Heart right ventricle (tissue), 16 donors: Measurements from ENCODE around the gene BTLA. TPM values are rescaled to one million over a fixed set of nuclear protein-coding genes. Genes with fewer than 3 reads are reported as not detected.

Source experiments
- ATAC-seq, 8 donors: fragments of 200-7000 bp; cut with Tn5 transposase; one replicate each; pipeline ENCODE4 v1.9.1; 2020; ENCODE audit warnings: mild to moderate bottlenecking in 8 of 8, moderate library complexity in 8 of 8, moderate number of reproducible peaks in 1 of 8
- DNase-seq, 2 donors: peaks; one replicate each; pipeline ENCODE4 v3.0.0-alpha.2; 2020
- H3K27ac ChIP-seq, 10 donors: fragments of 200-600 bp; sonication (generic) in 2 of 10; one replicate each; pipeline versions ENCODE4 v1.5.0 to v1.8.0; 2020 to 2022; ENCODE audit warnings: mild to moderate bottlenecking in 3 of 10
- H3K27me3 ChIP-seq, 7 donors: fragments of 200-600 bp; one replicate each; pipeline ENCODE4 v1.8.0; 2021 to 2022; ENCODE audit warnings: mild to moderate bottlenecking in 2 of 7
- H3K36me3 ChIP-seq, 9 donors: fragments of 200-600 bp; sonication (generic) in 1 of 9; one replicate each; pipeline versions ENCODE4 v1.5.0 to v1.8.0; 2020 to 2022; ENCODE audit warnings: mild to moderate bottlenecking in 2 of 9
- H3K4me1 ChIP-seq, 9 donors: fragments of 200-600 bp; sonication (generic) in 1 of 9; one replicate each; pipeline versions ENCODE4 v1.5.0 to v1.8.0; 2020 to 2022; ENCODE audit warnings: mild to moderate bottlenecking in 4 of 9
- H3K4me3 ChIP-seq, 10 donors: fragments of 200-600 bp; sonication (generic) in 2 of 10; one replicate each; pipeline versions ENCODE4 v1.5.0 to v1.8.0; 2020 to 2022; ENCODE audit warnings: mild to moderate bottlenecking in 7 of 10, moderate library complexity in 2 of 10
- H3K9me3 ChIP-seq, 11 donors: fragments of 200-600 bp in 10 of 11; sonication (generic) in 2 of 11; one replicate each; pipeline versions ENCODE4 v1.5.0 to v1.8.0; 2013 to 2022; ENCODE audit warnings: mild to moderate bottlenecking in 2 of 11, control low read depth in 1 of 11, moderate library complexity in 1 of 11
- CTCF ChIP-seq, 9 donors: fragments of 200-600 bp; sonication (generic) in 2 of 9; IDR thresholded peaks; one replicate each; pipeline versions ENCODE4 v1.5.0 to v1.8.0; 2021 to 2022; ENCODE audit warnings: antibody characterized with exemption in 9 of 9, mild to moderate bottlenecking in 5 of 9, moderate library complexity in 1 of 9
- WGBS, 2 donors: extraction: QIAGEN DNeasy Blood & Tissue Kit; methylation state at CpG; one replicate each; pipeline ENCODE4 v1.1.7; 2013; ENCODE audit warnings: inconsistent platforms in 1 of 2; 5-methylcytosine and 5-hydroxymethylcytosine counted together
- intact Hi-C, 10 donors: fragments of 100-400 bp; cut with DNase I; formaldehyde crosslinking; loops; one replicate each; pipeline versions ENCODE4 v1.11.1 to v1.14.2; 2022
- polyA plus RNA-seq, 2 donors: library from polyadenylated mRNA; stranded (reverse); fragments of 200-250 nt; gene quantifications; one replicate each; pipeline ENCODE4 v1.2.3, GENCODE V29; 2013
- total RNA-seq, 10 donors: library from RNA; stranded (reverse); fragmentation: NEBNext Ultra II Directional in 3 of 10; extraction: Animal tissue kit (Norgen Biotek cat#: 25700) in 3 of 10; gene quantifications; one replicate each; pipeline versions ENCODE4 v1.2.1 to v1.2.4, GENCODE V29; 2021 to 2023
- donor health status: Arrhythmogenic right ventricular cardiomyopathy.
- donor health status: ischemic (EF 13 %, LVEDD 7.1; RV severe dilation, severe dysfunction).
- donor health status: healthy with polysubstance abuse.
- donor health status: DM: no; HTN: yes; CAD: no.
- donor health status: DM: no; HTN: no; CAD: no.
- donor health status: ischemic (EF 25% LVEDD 6.9; RV normal size, moderate dysfunction).
- donor health status: ischemic (EF 25% LVEDD 5.7; RV mildly dilated, moderate dysfunction).
- donor health status: healthy.
- donor health status: DM: yes; HTN: yes; CAD: no.
- donor health status: Ischemic cardiomyopathy.
- donor health status: ischemic (EF 35%, LVEDD 5.7; RV mildly dilated, moderate dysfunction).
- donor health status: nonischemic (EF 11% LVEDD 7.7; RV severe dilation, severe dysfunction).
- donor health status: DM: yes; HTN: yes; CAD: no.
- donor health status: PGD.
- donor health status: ischemic (EF 29% LVEDD 5.4; RV normal size, mild dysfunction).
- donor health status: nonischemic (EF 23%, LVEDD 6.1; RV moderate dilation, normal function).

The BTLA gene
- total and polyA plus RNA-seq, 12 donors, result 0.03 to 0.97 (median 0.07) TPM; not detected in 7

DNA sequence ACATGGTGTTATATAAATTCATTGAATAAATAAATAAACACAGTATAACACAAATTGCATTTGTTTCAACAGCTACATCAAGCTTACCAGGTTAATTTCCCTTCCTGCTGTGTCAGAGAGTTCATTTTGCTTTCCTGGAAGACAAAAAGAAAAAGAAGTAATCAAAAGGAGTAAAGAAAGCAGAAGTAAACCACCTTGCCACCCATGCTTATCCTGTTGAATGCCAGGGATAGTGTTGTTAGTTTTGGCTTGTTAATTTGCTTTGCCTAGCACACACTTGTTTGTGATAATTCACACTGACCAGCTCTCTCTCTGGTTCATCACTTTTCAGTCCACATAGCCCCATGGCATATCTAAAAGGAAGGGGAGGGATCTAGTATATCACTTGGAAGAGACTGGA, 29.6 kb downstream of the BTLA start:
- intact Hi-C loops, result no loop called here
- ATAC-seq, result no peak
- Histone ChIP-seq H3K27me3 (no peaks in the 10 kb centered on the region), H3K27ac (no peak overlapping the region), H3K9me3 (no peaks in the 10 kb centered on the region), H3K36me3 (no peaks in the 10 kb centered on the region), H3K4me3 (no peak overlapping the region), H3K4me1 (peaks cover 0 to 50% (median 14%) of the 10 kb centered on the region in 9 donors)
- no peak for TF ChIP-seq CTCF (IDR thresholded peaks at IDR 0.05)
- DNase-seq, result no peak

- Histone ChIP-seq H3K27me3 (no peaks in the 10 kb centered on the region), H3K27ac (no peak overlapping the region), H3K4me1 (peaks cover 0 to 47% (median 18%) of the 10 kb centered on the region in 9 donors), H3K4me3 (no peak overlapping the region), H3K9me3 (no peaks in the 10 kb centered on the region), H3K36me3 (no peaks in the 10 kb centered on the region)
- 64 to 73% methylated on average over 1 of the region's 1 CpG for WGBS, 2 donors
- DNase-seq (no peak), ATAC-seq (no peak)
- intact Hi-C loops, result no loop called here
- no peak for TF ChIP-seq CTCF (IDR thresholded peaks at IDR 0.05)
Measured at GRCh38 chr3:112467539-112467938, 31.7 kb downstream of the BTLA start.

DNA sequence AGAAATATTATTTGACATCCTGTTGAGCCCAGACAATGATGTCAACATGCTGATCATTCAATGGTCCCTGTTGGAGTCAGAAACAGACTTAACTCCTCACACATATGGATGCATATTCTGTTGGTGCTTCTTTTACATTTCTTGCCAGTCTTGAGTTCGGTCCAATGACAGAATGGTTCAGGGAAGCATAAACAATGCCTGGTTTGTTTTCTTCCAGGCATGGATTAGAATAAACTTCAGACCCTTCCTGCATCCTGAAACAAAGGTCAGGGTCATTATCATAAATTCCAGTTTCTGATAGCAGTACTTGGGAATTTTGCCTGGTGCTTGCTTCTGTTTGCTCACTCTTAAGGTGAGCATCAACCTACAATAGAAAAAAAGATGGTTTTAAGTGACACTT, 33.3 kb downstream of the BTLA start:
- Histone ChIP-seq H3K36me3 (no peaks in the 10 kb centered on the region), H3K9me3 (peaks cover 0 to 5% (median 0%) of the 10 kb centered on the region in 11 donors), H3K27me3 (no peaks in the 10 kb centered on the region), H3K4me3 (no peak overlapping the region), H3K27ac (no peak overlapping the region), H3K4me1 (peaks cover 0 to 34% (median 6%) of the 10 kb centered on the region in 9 donors)
- 0% methylated on average over 1 of the region's 1 CpG for WGBS, 2 donors
- intact Hi-C loops, result no loop called here
- no peak for DNase-seq
- no peak for TF ChIP-seq CTCF (IDR thresholded peaks at IDR 0.05)
- ATAC-seq, result no peak

DNA sequence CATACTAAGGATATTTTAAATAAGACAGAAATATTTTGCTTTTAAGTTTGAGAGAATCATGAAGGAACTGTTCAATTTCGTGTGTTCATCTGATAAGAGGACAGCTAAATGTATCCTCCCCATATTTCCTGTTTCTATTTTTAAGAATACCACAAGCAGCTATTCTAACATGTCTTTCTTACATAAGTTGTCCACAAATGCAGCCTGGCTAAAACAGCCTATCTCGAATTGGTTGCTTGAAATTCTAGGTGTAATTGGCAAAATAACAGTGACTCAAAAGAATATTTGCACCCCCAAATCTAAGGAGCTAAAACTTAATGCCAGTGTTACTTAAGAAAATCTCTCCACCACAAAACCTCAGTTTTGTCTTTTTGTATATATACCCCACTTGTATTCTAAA, 35.0 kb downstream of the BTLA start:
- Histone ChIP-seq H3K9me3 (peaks cover 0 to 5% (median 0%) of the 10 kb centered on the region in 11 donors), H3K4me3 (no peak overlapping the region), H3K27ac (no peak overlapping the region), H3K36me3 (no peaks in the 10 kb centered on the region), H3K4me1 (peaks cover 0 to 36% (median 6%) of the 10 kb centered on the region in 9 donors), H3K27me3 (no peaks in the 10 kb centered on the region)
- intact Hi-C loops, result no loop called here
- WGBS, 2 donors, result 17 to 25% methylated on average over 2 of the region's 2 CpGs
- no peak for DNase-seq
- no peak for TF ChIP-seq CTCF (IDR thresholded peaks at IDR 0.05)
- no peak for ATAC-seq
